Suprapubic skin (tissue), 3 donors: ENCODE measurements around the gene HNF1B.

Experiments used
- CTCF ChIP-seq, 2 donors: fragments of 200-600 bp in 1 of 2; fragments of 450-650 bp in 1 of 2; sonication (generic) in 1 of 2; IDR thresholded peaks; one replicate each; pipeline ENCODE4 v1.5.1; 2016 to 2019; ENCODE audit warnings: antibody characterized with exemption in 2 of 2, mild to moderate bottlenecking in 1 of 2, moderate library complexity in 1 of 2
- EP300 ChIP-seq: sonication (generic); formaldehyde crosslinking; IDR thresholded peaks from one replicate; pipeline ENCODE4 v1.6.1; 2017; ENCODE audit warnings: antibody characterized with exemption

GRCh38 chr17:37741341-37742115, 3.3 kb downstream of the HNF1B start:
- TF ChIP-seq CTCF (IDR thresholded peaks at IDR 0.05), result no peak
- no peak for TF ChIP-seq EP300
